WTC11 (cell line): ENCODE measurements around the gene FGF21. TPM values are rescaled to one million over a fixed set of nuclear protein-coding genes. Genes with fewer than 3 reads are reported as not detected.

Experiments
- ATAC-seq: fragments of 200-7000 bp; cut with Tn5 transposase; 2 replicates; pipeline ENCODE4 v1.10.0; 2021; ENCODE audit warnings: mild to moderate bottlenecking, moderate library complexity
- Bru-seq: library from RNA; stranded (reverse); fragments of 400-500 nt; gene quantifications from one replicate; lab custom pipeline; 2021; lab: Mats Ljungman, UMichigan
- CTCF ChIA-PET: fragments of 300-600 bp; sonication (Branson Sonifier 250); formaldehyde crosslinking; loops from one replicate; lab custom pipeline; 2021; ENCODE audit warnings: antibody characterized with exemption; lab: Charles Lee
- POLR2A ChIA-PET: fragments of 350-600 bp; sonication (Branson Sonifier 250); formaldehyde crosslinking; loops from one replicate; lab custom pipeline; 2021; ENCODE audit warnings: antibody characterized with exemption; lab: Charles Lee
- DNase-seq: peaks from one replicate; pipeline ENCODE4 v3.0.0; 2021; ENCODE audit warnings: low spot score
- H3K27ac Mint-ChIP-seq: 2 replicates; pipeline ENCODE4 v1.8.0; 2021; ENCODE audit warnings: mixed read lengths
- H3K27me3 Mint-ChIP-seq: 2 replicates; pipeline ENCODE4 v1.8.0; 2021; ENCODE audit warnings: low read depth, mild to moderate bottlenecking, moderate library complexity, mixed read lengths
- H3K36me3 Mint-ChIP-seq: 2 replicates; pipeline ENCODE4 v1.8.0; 2021; ENCODE audit warnings: mixed read lengths
- H3K4me1 Mint-ChIP-seq: 2 replicates; pipeline ENCODE4 v1.8.0; 2022; ENCODE audit warnings: mixed read lengths
- H3K4me3 Mint-ChIP-seq: 2 replicates; pipeline ENCODE4 v1.8.0; 2021; ENCODE audit warnings: mild to moderate bottlenecking, moderate library complexity, mixed read lengths
- H3K9me3 Mint-ChIP-seq: 2 replicates; pipeline ENCODE4 v1.8.0; 2021; ENCODE audit warnings: mixed read lengths
- ATF6 ChIP-seq: sonication (generic); formaldehyde crosslinking; IDR thresholded peaks from 2 replicates; pipeline ENCODE4 v1.8.1; 2023; ENCODE audit warnings: mild to moderate bottlenecking, missing genetic modification reagents
- CDX4 ChIP-seq: fragments of 250-450 bp; sonication (Bioruptor Pico); IDR thresholded peaks from 2 replicates; pipeline ENCODE4 v1.9.0; 2021; ENCODE audit warnings: moderate library complexity, mild to moderate bottlenecking, inconsistent platforms, borderline replicate concordance
- E2F1 ChIP-seq: sonication (generic); formaldehyde crosslinking; IDR thresholded peaks from 2 replicates; pipeline ENCODE4 v1.8.0; 2022; ENCODE audit warnings: mild to moderate bottlenecking, missing genetic modification reagents
- FOXP1 ChIP-seq: sonication (generic); formaldehyde crosslinking; IDR thresholded peaks from 2 replicates; pipeline ENCODE4 v1.8.0; 2022; ENCODE audit warnings: missing genetic modification reagents, mild to moderate bottlenecking, moderate library complexity, borderline replicate concordance
- GABPB1 ChIP-seq: sonication (generic); formaldehyde crosslinking; IDR thresholded peaks from 2 replicates; pipeline ENCODE4 v1.8.1; 2023; ENCODE audit warnings: mild to moderate bottlenecking, missing genetic modification reagents
- HMGA2 ChIP-seq: fragments of 250-450 bp; sonication (Bioruptor Pico); IDR thresholded peaks from 2 replicates; pipeline ENCODE4 v1.4.0; 2021; ENCODE audit warnings: mild to moderate bottlenecking, moderate library complexity
- IRF1 ChIP-seq: sonication (generic); formaldehyde crosslinking; IDR thresholded peaks from 2 replicates; pipeline ENCODE4 v1.8.0; 2023; ENCODE audit warnings: missing genetic modification reagents
- IRF2 ChIP-seq: sonication (generic); formaldehyde crosslinking; IDR thresholded peaks from 2 replicates; pipeline ENCODE4 v1.8.0; 2022; ENCODE audit warnings: low read depth, missing genetic modification reagents, borderline replicate concordance
- JAZF1 ChIP-seq: fragments of 250-450 bp; sonication (Bioruptor Pico); IDR thresholded peaks from 2 replicates; pipeline ENCODE4 v1.9.0; 2021; ENCODE audit warnings: moderate library complexity, mild to moderate bottlenecking, inconsistent platforms
- JUN ChIP-seq: sonication (generic); formaldehyde crosslinking; IDR thresholded peaks from 2 replicates; pipeline ENCODE4 v1.8.0; 2023; ENCODE audit warnings: mild to moderate bottlenecking, missing genetic modification reagents
- MLX ChIP-seq: sonication (generic); formaldehyde crosslinking; IDR thresholded peaks from 2 replicates; pipeline ENCODE4 v1.8.1; 2023; ENCODE audit warnings: mild to moderate bottlenecking, missing genetic modification reagents, moderate library complexity
- NFATC4 ChIP-seq: fragments of 250-450 bp; sonication (Bioruptor Pico); IDR thresholded peaks from 2 replicates; pipeline ENCODE4 v1.9.0; 2021; ENCODE audit warnings: mild to moderate bottlenecking
- NFE2L1 ChIP-seq: sonication (generic); formaldehyde crosslinking; IDR thresholded peaks from 2 replicates; pipeline ENCODE4 v1.8.1; 2023; ENCODE audit warnings: missing genetic modification reagents
- PRDM15 ChIP-seq: sonication (generic); formaldehyde crosslinking; IDR thresholded peaks from 2 replicates; pipeline ENCODE4 v1.8.0; 2022; ENCODE audit warnings: missing genetic modification reagents
- PREB ChIP-seq: sonication (generic); formaldehyde crosslinking; IDR thresholded peaks from 2 replicates; pipeline ENCODE4 v1.8.1; 2022; ENCODE audit warnings: mild to moderate bottlenecking, missing genetic modification reagents, moderate library complexity, borderline replicate concordance
- PRRX2 ChIP-seq: fragments of 250-450 bp; sonication (Bioruptor Pico); IDR thresholded peaks from 2 replicates; pipeline ENCODE4 v1.8.0; 2021; ENCODE audit warnings: mild to moderate bottlenecking
- STAT6 ChIP-seq: sonication (generic); formaldehyde crosslinking; conservative IDR thresholded peaks from 2 replicates; pipeline ENCODE4 v1.8.1; 2023; ENCODE audit warnings: mild to moderate bottlenecking, low read depth, missing genetic modification reagents, moderate library complexity
- USF2 ChIP-seq: sonication (generic); formaldehyde crosslinking; IDR thresholded peaks from 2 replicates; pipeline ENCODE4 v1.8.1; 2023; ENCODE audit warnings: mild to moderate bottlenecking, missing genetic modification reagents, moderate library complexity
- ZNF232 ChIP-seq: sonication (generic); formaldehyde crosslinking; IDR thresholded peaks from 2 replicates; pipeline ENCODE4 v1.8.0; 2022; ENCODE audit warnings: mild to moderate bottlenecking, missing genetic modification reagents
- ZNF263 ChIP-seq: sonication (generic); formaldehyde crosslinking; IDR thresholded peaks from 2 replicates; pipeline ENCODE4 v1.8.1; 2022; ENCODE audit warnings: low read depth, mild to moderate bottlenecking, moderate library complexity, missing genetic modification reagents
- ZNF423 ChIP-seq: fragments of 250-450 bp; sonication (Bioruptor Pico); IDR thresholded peaks from 2 replicates; pipeline ENCODE4 v2.1.2; 2022; ENCODE audit warnings: mild to moderate bottlenecking, moderate library complexity
- long read RNA-seq, 3 experiments: library from RNA in 1 of 3; library from capped mRNA in 1 of 3; library from polyadenylated mRNA in 1 of 3; unstranded in 2 of 3; stranded (forward) in 1 of 3; transcript quantifications; one replicate each; pipeline ENCODE4 v2.0.0, GENCODE V29; 2021
- total RNA-seq: library from RNA; stranded (reverse); gene quantifications from 3 replicates; pipeline ENCODE4 v1.2.3, GENCODE V29; 2021

Gene FGF21
- total RNA-seq (0.21 to 0.44 TPM (median 0.26 TPM) in 3 replicates), Bru-seq, nascent RNA (percentile 19 among the genes with signal in this experiment)
- long read RNA-seq, experiment 1 = 0 reads
- long read RNA-seq, experiment 2, partial matches to known transcripts = 0 of 1 reads
- long read RNA-seq, experiment 2, other reads (novel, unspliced or antisense) = 0 of 1 reads
- long read RNA-seq, experiment 3, partial matches to known transcripts = 0 of 1 reads
- long read RNA-seq, experiment 3, other reads (novel, unspliced or antisense) = 0 of 1 reads

- H3K27ac Mint-ChIP-seq = no peak within 1 kb of the TSS; the same call in 1 of the 2 replicates
- H3K4me3 Mint-ChIP-seq = peak within 1 kb of the TSS; percentile 54; the same call in 1 of the 2 replicates
- H3K4me1 Mint-ChIP-seq = peaks cover 41% of the 10 kb centered on the region
- ChIA-PET CTCF (interaction anchor here (1.3 kb wide), 1 partner anchor 58 kb away, joined by 3 read pairs; no protein-coding TSS in a partner anchor), POLR2A (interaction anchor here (0.5 kb wide), 1 partner anchor 32 kb away, joined by 3 read pairs; no protein-coding TSS in a partner anchor)
- no peaks in the 10 kb centered on the region for H3K9me3 Mint-ChIP-seq
- peaks cover 10% of the 10 kb centered on the region for H3K27me3 Mint-ChIP-seq
- ATAC-seq (no peak), DNase-seq (peak; percentile 69)
- H3K36me3 Mint-ChIP-seq = peaks cover 9% of the 10 kb centered on the region; the same call in 1 of the 2 replicates
- TF ChIP-seq HMGA2 (CRISPR knock-in tag) (no peak), E2F1 (CRISPR knock-in tag) (no peak), ZNF232 (CRISPR knock-in tag) (no peak), IRF2 (no peak), ZNF263 (CRISPR knock-in tag) (peak; percentile 66; the same call in 1 of the 2 replicates), FOXP1 (0 out of 2 replicates have a peak, but pooled peaks have one; percentile 18), NFATC4 (CRISPR knock-in tag) (no peak), PREB (CRISPR knock-in tag) (no peak), MLX (no peak), JUN (no peak), USF2 (no peak), PRRX2 (no peak), ATF6 (CRISPR knock-in tag) (no peak), IRF1 (CRISPR knock-in tag) (no peak), NFE2L1 (CRISPR knock-in tag) (no peak), GABPB1 (peak; percentile 100), STAT6 (CRISPR knock-in tag) (no peak), CDX4 (CRISPR knock-in tag) (no peak), PRDM15 (CRISPR knock-in tag) (peak; percentile 82), ZNF423 (no peak), JAZF1 (no peak)
These were observed at the start of gene FGF21 for GRCh38 chr19:48755084-48755641. Gene FGF21 (plus strand): TSS chr19:48755524. CDS start chr19:48756237, 713 bp downstream.
